Right atrium auricular region (tissue), 2 donors: ENCODE data around the gene CPNE5. TPM values are rescaled to one million over a fixed set of nuclear protein-coding genes. Genes with fewer than 3 reads are reported as not detected.

Experiments
- DNase-seq: peaks from one replicate; pipeline ENCODE4 v3.0.0-alpha.2; 2019; ENCODE audit warnings: low spot score
- H3K27ac ChIP-seq, 2 donors: fragments of 200-600 bp; sonication (generic); 1 replicate in 1 of 2; 2 replicates in 1 of 2; pipeline ENCODE4 v1.5.1; 2016 to 2019
- H3K27me3 ChIP-seq, 2 donors: fragments of 200-600 bp; sonication (generic); one replicate each; pipeline versions ENCODE4 v1.5.1 to v1.6.0; 2017 to 2019
- H3K36me3 ChIP-seq: fragments of 200-600 bp; sonication (generic); one replicate; pipeline ENCODE4 v1.5.1; 2016
- H3K4me1 ChIP-seq, 2 donors: fragments of 200-600 bp; sonication (generic); one replicate each; pipeline versions ENCODE4 v1.5.1 to v1.6.0; 2017 to 2019
- H3K4me3 ChIP-seq, 2 donors: fragments of 200-600 bp; sonication (generic); 1 replicate in 1 of 2; 2 replicates in 1 of 2; pipeline ENCODE4 v1.5.1; 2017 to 2019; ENCODE audit warnings: mild to moderate bottlenecking in 1 of 2, moderate library complexity in 1 of 2
- H3K9me3 ChIP-seq, 2 donors: fragments of 200-600 bp; sonication (generic); one replicate each; pipeline ENCODE4 v1.5.1; 2019
- CTCF ChIP-seq, 2 donors: fragments of 200-600 bp; sonication (generic); IDR thresholded peaks; one replicate each; pipeline ENCODE4 v1.5.1; 2019; ENCODE audit warnings: antibody characterized with exemption in 2 of 2
- total RNA-seq, 2 donors: library from RNA; depleted of rRNA; stranded (reverse); fragments of >200 nt; gene quantifications; one replicate each; pipeline ENCODE4 v1.1.0, GENCODE V29; 2016

Gene CPNE5
- total RNA-seq, 2 donors from 2014 or later: 36.7 to 47.4 TPM

DNA sequence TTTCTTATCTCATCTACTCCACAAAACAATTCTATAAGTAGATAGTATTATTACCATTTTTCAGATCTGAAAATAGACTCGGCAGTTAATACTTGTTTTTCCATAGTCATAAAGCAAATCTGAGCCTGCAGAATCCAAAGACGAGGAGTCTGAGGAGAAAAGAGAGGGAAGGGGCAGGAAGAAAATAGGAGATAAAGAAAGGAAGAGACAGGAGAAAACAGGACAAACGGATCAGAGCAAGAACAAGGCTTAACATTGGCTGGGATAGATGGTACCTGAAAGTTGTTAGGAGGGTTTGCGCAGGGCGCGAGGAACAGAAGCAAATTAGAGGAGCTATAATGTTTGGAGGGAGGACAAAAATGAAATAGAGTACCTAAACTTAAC lies 36.0 kb upstream of the CPNE5 start:
- no peaks in the 10 kb centered on the region for H3K27me3 ChIP-seq
- no peak for TF ChIP-seq CTCF (IDR thresholded peaks at IDR 0.05)
- no peaks in the 10 kb centered on the region for H3K9me3 ChIP-seq
- peaks cover 0 to 29% of the 10 kb centered on the region in 2 donors for H3K4me1 ChIP-seq
- DNase-seq: no peak
- H3K27ac ChIP-seq: peak overlapping the region; percentile 86 to 87
- H3K4me3 ChIP-seq: peak overlapping the region; percentile 64 to 96
- no peaks in the 10 kb centered on the region for H3K36me3 ChIP-seq

DNA sequence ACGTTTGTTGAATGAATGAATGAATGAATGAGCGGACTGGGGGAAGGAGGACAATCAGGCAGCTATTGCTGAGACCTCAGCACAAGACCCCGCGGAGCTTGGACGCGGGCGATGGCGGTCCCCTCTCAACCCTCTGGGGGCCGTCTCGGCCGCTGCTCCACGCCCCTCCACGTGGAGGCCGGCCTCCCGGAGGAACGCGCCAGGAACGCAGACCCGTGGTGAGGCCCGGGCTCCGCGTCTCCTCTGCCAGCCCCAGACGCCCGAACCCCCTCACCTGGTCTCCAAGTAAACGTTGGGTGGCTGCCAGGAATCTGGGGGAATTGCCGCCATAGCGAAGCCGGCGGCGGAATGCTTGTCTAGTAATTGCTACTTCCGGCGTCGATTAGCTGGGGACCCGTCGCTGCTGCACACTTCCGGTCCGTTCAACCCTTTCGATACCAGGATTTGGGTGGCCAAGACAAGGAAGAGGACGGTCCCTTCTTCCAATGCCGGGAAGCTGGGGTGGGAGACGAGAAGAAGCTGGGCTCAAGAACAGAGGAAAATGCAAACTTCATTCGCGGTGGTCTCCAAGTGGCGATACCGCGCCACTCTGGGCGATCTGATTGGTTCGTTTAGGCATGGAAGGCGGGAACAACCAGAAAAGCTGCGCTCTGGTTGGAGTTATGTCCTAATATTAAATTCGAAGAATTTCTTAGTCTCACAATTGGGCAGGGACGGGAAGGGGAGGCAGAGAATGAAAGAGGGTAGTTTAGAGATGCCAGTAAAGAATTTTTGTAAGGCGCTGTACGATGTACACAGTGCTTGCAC lies 35.4 kb upstream of the CPNE5 start, which contains the start of gene PPIL1:
Gene PPIL1 (minus strand): TSS at position 361 of the 807 bp plus-strand sequence. CDS start 31 bp downstream, at position 330.
- Histone ChIP-seq H3K36me3 (no peaks in the 10 kb centered on the region), H3K4me3 (peak within 1 kb of the TSS; percentile 64 to 96), H3K27me3 (no peaks in the 10 kb centered on the region), H3K9me3 (no peaks in the 10 kb centered on the region), H3K4me1 (peaks cover 0 to 29% of the 10 kb centered on the region in 2 donors), H3K27ac (peak within 1 kb of the TSS; percentile 86 to 87)
- TF ChIP-seq CTCF (IDR thresholded peaks at IDR 0.05): no peak
- peak; percentile 88 for DNase-seq

- peak in 1 of 2 donors; percentile 32 for TF ChIP-seq CTCF (IDR thresholded peaks at IDR 0.05)
- DNase-seq: no peak
- peak overlapping the region; percentile 86 to 87 for H3K27ac ChIP-seq
- H3K4me1 ChIP-seq: peaks cover 0 to 33% of the 10 kb centered on the region in 2 donors
- H3K27me3 ChIP-seq: no peaks in the 10 kb centered on the region
- no peaks in the 10 kb centered on the region for H3K36me3 ChIP-seq
- H3K9me3 ChIP-seq: no peaks in the 10 kb centered on the region
- peak overlapping the region; percentile 64 to 96 for H3K4me3 ChIP-seq
These were observed 34.6 kb upstream of the CPNE5 start for GRCh38 chr6:36873612-36874442.

DNA sequence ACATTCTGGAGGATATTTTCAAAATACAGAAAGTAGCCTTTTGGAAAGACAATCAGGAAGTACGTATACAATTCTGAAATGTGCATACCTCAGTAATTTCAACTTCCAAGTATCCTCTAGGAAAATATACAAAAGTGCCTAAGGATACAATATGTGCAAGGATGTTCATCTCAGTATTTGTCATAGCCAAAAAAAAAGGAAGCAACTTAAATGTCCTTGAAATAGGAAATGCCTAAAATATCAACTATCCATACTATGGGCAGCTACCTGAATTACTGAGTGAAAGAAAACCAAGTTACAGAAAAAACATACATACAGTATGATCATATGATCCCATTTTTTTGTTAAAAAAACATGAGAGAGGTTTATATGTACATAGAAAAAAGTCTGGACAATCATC lies 33.9 kb upstream of the CPNE5 start:
- DNase-seq: no peak
- H3K27ac ChIP-seq: peak overlapping the region; percentile 35 to 87
- no peak for TF ChIP-seq CTCF (IDR thresholded peaks at IDR 0.05)
- no peaks in the 10 kb centered on the region for H3K9me3 ChIP-seq
- no peaks in the 10 kb centered on the region for H3K36me3 ChIP-seq
- no peaks in the 10 kb centered on the region for H3K27me3 ChIP-seq
- H3K4me1 ChIP-seq: peaks cover 0 to 41% of the 10 kb centered on the region in 2 donors
- no peak overlapping the region for H3K4me3 ChIP-seq

DNA sequence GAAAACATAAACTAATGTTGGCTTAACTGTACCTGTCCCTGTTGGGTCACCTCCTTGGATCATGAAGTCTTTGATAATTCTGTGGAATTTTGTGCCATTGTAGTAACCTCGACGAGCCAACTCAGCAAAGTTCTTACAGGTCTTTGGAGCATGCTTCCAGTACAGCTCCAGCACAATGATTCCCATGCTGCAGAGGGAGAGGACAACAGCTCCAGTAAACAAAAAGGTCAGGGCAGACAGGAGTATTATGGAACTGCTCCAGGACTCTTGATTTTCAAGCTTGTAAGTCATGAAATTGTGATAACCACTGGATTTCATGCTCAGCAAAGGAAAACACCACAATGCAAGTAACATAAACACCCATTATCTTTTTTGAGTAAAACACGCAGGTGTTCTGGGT lies 32.4 kb upstream of the CPNE5 start:
- no peaks in the 10 kb centered on the region for H3K27me3 ChIP-seq
- H3K4me3 ChIP-seq: no peak overlapping the region
- H3K4me1 ChIP-seq: peaks cover 0 to 50% of the 10 kb centered on the region in 2 donors
- no peak for DNase-seq
- H3K27ac ChIP-seq: peak overlapping the region; percentile 53 to 58
- no peaks in the 10 kb centered on the region for H3K9me3 ChIP-seq
- no peak for TF ChIP-seq CTCF (IDR thresholded peaks at IDR 0.05)
- H3K36me3 ChIP-seq: no peaks in the 10 kb centered on the region
